KG1 (cell line): ENCODE results near the gene ERC2.
"Not testable (repeated sequence)": the region's sequence is repeated elsewhere in the genome, so short reads cannot be mapped to it uniquely, and the experiment has no call there.

ENCODE experiments used
- DNase-seq: peaks from one replicate; lab custom pipeline; 2025; lab: John Stamatoyannopoulos, UW

The ERC2 gene

DNA sequence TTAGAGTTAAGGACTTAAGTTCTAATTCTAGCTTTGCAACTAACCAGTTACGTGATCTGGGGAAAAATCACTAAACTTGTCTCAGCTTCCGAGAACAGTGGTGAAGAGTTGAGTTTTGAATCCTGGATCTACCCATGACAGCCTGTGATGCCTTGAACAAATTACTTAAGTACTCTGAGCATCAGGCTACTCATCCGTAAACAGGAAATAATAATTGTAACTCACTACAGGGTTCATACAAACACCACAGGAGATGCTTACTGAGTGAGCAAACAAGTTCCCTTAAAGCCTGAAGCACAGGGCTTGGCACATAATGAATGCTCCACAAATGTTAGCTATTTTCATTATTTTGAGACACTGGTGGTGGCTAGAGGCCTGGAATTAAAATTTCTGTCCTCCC lies 158.8 kb downstream of the ERC2 start:
- no peak for DNase-seq

- DNase-seq = no peak
Observed at GRCh38 chr3:56308471-56308870, 159.8 kb downstream of the ERC2 start.

- no peak for DNase-seq
Observed at GRCh38 chr3:56304069-56304468, 164.2 kb downstream of the ERC2 start.

GRCh38 chr3:56303487-56303886 lies 164.8 kb downstream of the ERC2 start:
- no peak for DNase-seq

DNA sequence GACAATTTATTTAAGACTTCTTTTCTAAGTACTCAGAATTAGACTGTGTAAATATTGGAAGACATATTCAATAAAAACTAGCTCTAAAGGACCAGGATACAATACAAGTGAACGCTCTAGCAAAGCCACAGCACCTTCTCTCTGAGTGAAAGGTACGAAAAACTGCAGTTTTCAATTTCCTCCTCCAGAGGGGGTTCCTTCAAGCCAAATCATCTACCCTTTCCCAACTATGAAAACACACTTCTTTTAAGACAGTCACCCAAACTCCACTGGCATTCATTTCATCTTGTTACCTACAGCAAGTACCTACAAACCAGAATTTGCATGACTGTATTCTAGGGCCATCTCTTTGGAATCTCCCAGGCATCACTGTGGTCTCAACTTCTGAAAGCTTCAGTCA lies 165.8 kb downstream of the ERC2 start:
- no peak for DNase-seq

DNA sequence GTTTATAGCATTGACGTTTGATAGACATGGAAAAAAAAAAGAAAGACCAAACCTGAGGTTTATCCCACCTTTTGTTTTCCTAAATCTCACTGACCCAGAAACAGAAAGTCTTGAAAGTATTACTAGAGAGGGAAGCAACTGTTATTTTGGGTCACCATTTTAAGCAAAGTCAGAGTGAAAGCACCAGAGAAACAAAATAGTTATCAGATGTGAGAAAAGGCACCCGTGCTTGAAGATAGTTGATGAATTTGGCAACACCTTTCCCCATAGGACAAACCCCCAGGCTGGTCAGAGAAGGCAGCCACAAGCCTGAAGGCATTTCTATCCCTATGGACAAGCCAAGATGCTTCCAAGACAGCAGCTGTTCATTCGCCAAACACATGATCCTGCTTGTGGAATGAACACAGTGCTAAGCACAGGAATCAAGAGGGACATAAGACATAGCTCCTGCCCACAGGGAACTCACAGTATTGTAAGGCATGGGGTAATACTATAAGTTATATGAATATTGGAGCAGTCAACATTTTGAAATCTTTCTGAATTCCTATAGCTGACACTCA lies 170.9 kb downstream of the ERC2 start:
- no peak for DNase-seq

- DNase-seq = no peak
Observed at GRCh38 chr3:56296361-56296760, 171.9 kb downstream of the ERC2 start.

DNA sequence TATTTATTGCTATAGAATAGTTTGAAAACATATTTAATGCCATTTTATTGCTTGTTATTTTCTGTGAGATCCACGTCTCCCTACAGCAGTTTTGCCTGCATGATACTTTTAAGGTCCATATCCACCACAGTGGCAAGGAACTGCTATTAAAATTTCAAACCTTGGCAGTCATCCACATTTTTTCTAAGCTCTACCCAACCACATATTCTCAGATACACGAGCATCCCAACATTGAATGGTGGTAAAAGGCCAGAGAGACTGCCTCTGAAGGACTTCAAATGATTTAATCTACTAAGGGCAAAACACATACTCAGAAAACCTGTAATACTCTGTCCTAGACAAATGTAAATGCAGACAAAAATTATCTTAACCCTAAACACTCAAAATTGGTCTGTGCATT lies 173.1 kb downstream of the ERC2 start:
- DNase-seq = no peak

GRCh38 chr3:56294286-56294685 lies 174.0 kb downstream of the ERC2 start:
- DNase-seq = no peak

GRCh38 chr3:56291953-56292352 lies 176.3 kb downstream of the ERC2 start:
- DNase-seq = no peak

- DNase-seq = no peak
Observed at GRCh38 chr3:56291244-56291680, 177.0 kb downstream of the ERC2 start.

- DNase-seq = no peak
Observed at GRCh38 chr3:56290374-56290773, 177.9 kb downstream of the ERC2 start.

DNA sequence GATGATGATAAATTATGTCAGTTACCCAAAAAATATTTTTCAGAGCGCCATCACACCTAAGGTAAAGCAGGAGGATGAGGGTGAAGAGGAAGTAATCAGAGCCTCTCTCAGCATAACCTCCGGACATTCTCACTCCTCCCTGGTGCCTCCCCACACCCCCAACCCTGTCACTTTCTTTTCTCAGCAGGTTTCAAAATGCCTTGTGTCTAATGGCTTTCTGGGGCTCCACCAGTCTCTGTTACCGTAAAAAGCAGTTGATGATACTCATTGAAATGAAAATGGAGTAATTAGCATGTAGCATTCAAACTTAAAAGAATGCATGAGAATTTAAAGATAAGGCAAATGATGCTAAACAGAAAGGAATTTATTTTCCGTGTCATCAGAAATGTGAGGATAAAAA lies 180.0 kb downstream of the ERC2 start:
- no peak for DNase-seq

DNA sequence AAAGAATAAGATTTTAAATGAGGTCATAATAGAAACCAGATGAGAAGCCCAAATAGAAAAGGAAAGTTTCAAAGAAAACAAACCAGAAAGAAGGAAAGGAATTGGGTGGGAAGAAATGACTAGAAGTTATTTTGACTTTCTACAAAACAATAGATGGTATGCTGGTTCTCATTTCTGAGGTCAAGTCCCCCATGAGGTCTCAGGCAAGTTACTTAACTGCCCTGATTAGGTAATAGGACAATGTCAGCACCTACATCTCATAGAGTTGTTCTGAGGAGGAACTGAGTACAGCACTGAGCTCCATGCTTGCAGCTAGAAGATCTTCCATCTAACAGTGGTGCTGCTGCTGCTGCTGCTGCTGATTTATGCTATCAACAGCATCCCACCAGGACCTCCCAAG lies 185.9 kb downstream of the ERC2 start:
- DNase-seq = no peak

DNA sequence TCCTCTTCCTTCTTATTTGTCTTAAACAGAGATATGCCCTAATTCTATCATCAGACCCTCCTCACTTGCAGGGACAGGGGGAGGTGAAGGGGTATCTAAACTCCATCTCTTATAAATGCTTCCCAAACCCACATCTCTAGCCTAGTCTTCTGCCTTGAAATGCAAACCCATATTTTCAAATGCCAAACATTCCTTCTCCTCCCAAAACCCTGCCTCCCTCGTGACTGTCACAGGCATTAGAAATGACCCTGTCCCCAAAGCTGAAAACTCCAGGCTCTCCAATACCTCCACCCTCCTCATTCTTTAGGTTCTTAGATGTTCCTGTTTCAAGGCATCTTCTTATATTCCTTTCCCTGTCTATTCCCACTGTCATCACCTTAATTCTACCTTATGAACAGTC lies 191.0 kb downstream of the ERC2 start:
- DNase-seq = no peak

DNA sequence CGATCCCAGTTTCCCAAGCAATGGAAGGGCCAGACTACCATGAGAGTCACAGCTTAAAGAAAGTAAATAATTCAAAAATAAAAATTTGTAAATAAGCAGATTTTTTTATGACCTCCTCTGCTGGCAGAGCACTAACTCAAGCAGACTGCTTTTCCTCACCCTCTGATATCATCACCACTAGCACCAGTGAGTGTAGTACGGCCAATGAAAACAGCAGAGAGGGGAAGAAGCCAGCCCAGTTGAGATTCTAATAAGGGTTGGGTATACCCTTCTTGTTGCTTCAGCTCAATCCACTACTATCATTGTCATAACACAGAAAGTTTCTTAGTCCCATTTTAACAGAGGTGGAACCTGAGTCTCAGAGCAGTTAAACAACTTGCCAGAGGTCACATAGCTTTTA lies 193.1 kb downstream of the ERC2 start:
- no peak for DNase-seq

DNA sequence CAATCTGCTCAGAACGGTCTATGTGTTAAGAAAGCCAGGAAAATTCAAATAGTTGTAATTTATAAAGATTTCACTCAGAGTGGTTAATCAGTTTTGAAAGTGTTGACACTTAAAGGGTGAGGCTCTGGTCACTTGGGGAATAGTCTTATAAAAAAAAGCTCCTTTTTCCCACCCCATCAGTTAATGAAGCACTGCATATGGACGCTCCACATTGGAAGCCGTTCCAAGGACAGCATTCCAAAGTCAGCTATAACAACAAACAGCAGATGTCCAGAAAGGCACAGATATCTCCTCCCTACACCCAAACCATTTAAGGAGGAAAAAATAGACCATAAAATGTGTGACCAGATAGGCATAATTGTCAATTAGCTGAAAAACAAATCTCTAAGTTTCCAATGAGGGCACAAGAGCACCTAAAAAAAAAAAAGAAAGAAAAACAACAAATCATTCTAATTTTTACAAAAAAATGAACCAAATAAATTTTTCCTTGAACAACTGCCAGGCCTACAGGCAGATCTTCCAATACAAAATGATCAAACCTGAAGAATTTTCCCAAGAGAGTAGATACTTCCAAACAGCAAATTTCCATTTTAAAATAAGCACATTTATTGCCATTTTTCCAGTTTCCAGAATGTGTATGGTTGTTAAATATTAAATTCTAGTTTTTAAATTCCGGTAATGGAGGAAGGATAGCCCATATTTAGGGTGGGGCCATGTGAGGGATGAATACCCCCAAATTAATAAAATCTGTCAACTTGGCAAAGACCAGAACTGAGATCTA lies 198.3 kb downstream of the ERC2 start:
- no peak for DNase-seq

DNA sequence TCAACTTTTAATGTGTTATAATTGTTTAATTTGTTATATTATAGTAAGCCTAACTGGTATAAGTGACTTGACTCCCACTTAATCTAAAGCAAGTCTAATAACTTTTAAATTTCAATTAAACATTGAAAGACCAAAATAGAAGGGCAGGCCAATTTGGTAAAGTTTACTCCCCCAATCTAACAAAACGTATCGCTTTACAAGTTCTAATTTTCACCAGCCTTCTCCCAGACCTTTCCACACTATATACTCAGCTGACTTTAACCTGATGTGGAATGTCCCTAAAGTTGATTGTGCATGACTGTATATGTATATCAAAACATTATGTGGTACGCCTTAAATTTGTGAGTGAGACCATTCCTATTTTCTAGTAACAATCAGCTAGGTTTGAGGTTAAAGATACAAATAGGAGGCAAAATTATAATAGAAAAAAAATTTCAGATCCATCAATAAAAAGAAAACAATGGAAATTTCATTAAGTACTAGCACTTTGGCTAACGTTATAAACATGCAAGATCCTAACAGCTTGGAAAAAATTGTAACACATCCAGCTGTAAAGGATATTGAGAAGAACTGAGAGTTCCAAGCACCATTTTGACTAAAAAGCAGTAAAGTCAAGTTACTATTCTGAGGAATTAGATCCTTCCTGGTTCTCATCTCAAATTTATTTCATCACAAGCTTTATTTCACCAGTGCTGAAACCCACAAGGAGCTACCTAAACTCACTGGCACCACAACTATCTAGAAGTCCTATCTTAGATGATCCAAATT lies 199.5 kb downstream of the ERC2 start:
- no peak for DNase-seq

GRCh38 chr3:56261852-56262251 lies 206.4 kb downstream of the ERC2 start:
- not testable (repeated sequence) for DNase-seq

DNA sequence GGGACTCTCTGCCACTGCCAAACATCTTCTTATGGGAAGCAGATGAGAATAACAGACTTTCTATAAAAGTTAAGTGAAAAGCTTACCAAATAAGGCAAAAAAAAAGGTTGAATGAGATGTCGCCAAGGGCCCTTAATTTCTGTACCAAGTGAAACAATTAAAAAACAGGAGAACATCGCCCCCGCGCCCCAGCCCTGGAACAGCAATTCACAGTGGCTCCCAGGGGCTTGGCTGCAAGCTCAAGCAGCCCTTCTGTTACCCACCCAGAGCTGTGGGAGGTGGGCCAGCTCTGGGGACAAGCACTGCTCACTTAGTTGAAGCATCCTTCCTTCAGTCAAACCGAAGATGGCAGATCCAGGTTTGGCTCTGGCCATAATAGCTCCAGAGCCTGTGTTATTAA lies 208.0 kb downstream of the ERC2 start:
- no peak for DNase-seq

GRCh38 chr3:56257826-56258225 lies 210.4 kb downstream of the ERC2 start:
- DNase-seq = no peak

DNA sequence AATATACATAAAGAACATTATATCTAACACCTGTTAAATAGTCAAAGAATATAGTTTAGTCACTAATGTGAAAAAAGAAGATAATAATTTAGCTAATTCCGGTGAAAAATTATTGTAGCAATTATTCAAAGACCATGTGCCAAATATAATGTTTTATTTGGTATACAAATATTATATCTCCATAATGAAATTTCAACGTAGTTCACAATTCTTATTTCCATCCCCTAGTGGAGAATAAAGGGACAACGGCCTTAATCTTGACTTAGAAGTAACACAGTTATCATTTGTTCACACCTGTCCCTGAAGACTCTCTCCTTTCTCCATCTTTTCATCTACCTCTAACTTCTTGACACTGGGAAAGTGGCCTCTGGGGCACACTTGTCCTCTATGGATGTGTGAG lies 213.4 kb downstream of the ERC2 start:
- DNase-seq = no peak

- no peak for DNase-seq
Observed at GRCh38 chr3:56253941-56254665, 214.2 kb downstream of the ERC2 start.
